T1000 (cell line): ENCODE data around the gene TIAM1.

ENCODE experiments used
- DNase-seq: peaks from one replicate; lab custom pipeline; 2025; ENCODE audit warnings: mixed read lengths; lab: John Stamatoyannopoulos, UW

TIAM1 gene

DNA sequence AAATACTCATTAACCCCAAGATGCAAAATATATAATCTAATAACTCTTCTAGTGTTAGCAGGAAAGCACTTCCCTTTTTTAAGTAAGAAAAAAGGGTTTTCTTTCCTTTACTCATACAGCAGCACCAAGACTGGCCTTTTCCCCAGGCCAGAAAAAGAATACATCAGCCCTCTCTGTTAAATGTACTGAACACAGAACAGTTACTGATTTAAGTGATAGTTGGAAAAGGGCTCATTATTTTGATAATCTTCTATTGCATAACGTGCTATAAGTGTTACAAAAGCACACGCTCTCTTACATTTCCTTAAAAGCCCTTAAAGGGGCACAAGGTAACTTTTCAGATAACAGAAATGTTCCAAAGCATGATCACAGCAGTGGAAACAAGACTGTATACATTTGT is 142.9 kb downstream of the TIAM1 start:
- DNase-seq: no peak

DNA sequence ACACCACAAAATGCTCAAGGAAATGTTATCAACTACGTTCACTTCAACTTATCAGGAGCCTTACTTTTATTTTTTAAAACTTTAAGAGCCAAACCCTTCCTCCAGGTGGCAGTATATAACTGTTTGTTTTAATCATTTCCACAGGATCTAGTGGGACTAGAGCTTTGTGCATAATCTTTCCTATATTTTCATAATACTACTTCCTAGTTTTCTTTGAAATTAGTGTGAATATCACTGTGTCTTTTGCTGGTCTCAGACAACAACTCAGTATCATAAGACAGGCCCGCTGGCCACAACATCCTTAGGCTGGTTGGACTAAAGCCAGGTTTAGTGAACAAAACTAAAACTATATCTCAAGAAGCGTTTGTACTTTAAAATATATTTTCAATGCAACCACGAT is 145.5 kb downstream of the TIAM1 start:
- no peak for DNase-seq

- no peak for DNase-seq
Observed at GRCh38 chr21:31196724-31197123, 147.3 kb downstream of the TIAM1 start.

- DNase-seq: no peak
Observed at GRCh38 chr21:31195334-31196015, 148.6 kb downstream of the TIAM1 start.

DNA sequence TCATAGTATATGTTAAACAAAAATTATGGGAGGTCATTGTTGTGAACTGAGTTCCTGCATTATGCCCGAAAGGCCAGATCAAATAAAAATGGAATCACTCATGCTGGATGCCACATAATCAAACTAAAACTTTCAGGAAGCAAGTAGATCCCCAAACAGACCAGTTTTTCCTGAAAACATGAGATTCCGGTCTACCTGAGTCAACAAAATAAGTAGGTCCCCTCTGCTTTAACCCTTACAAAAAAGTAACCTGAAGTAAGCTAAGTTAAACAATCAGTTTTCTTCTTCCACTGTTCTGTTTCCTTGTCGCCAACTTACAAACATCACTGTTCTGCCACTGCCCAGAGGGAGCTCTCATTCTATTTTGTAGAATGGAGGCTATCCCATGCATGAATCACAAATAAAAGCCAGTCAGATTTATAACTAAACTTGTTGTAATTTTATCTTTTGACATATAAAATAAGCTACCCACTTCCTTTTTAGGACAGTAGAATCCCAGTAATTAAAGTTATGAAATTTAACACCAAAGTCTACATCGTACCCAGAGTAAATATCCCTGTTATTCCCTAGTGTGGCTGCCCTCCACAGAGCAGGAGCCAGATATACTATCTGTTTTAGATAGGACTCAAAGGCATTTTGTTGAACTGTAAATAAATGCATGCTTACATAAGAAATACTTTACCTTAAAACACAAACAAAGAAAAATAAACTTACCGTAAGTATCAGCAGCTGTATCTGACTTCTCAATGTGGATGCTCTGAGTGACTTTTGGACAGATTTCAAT is 149.4 kb downstream of the TIAM1 start:
- DNase-seq: no peak

- DNase-seq: no peak
Observed at GRCh38 chr21:31193761-31194160, 150.3 kb downstream of the TIAM1 start.

GRCh38 chr21:31191553-31191952 is 152.5 kb downstream of the TIAM1 start:
- no peak for DNase-seq

GRCh38 chr21:31190516-31190915 is 153.5 kb downstream of the TIAM1 start:
- no peak for DNase-seq

DNA sequence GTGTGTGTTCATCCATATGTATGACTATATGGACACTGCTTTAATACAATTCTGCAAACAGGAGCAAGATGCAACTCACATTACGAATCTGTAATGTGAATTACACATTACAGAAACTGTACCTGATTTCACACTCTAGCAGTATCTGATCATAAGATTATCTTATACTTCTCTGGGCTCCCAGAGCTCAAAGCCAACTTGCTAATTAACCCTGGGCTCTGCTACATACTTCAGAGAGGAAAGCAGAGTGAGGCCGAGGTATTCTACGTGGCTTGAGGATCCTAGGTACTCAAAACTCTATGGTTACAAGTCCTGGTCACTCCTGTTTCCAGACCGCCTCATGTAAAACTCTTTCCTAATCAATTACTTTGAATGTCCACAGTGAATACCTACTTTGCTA is 156.6 kb downstream of the TIAM1 start:
- DNase-seq: no peak

GRCh38 chr21:31186916-31187315 is 157.1 kb downstream of the TIAM1 start:
- no peak for DNase-seq

GRCh38 chr21:31185663-31186062 is 158.4 kb downstream of the TIAM1 start:
- no peak for DNase-seq

GRCh38 chr21:31184876-31185275 is 159.2 kb downstream of the TIAM1 start:
- DNase-seq: no peak

- no peak for DNase-seq
Observed at GRCh38 chr21:31184459-31184858, 159.6 kb downstream of the TIAM1 start.

- no peak for DNase-seq
Observed at GRCh38 chr21:31182231-31183140, 161.6 kb downstream of the TIAM1 start.

DNA sequence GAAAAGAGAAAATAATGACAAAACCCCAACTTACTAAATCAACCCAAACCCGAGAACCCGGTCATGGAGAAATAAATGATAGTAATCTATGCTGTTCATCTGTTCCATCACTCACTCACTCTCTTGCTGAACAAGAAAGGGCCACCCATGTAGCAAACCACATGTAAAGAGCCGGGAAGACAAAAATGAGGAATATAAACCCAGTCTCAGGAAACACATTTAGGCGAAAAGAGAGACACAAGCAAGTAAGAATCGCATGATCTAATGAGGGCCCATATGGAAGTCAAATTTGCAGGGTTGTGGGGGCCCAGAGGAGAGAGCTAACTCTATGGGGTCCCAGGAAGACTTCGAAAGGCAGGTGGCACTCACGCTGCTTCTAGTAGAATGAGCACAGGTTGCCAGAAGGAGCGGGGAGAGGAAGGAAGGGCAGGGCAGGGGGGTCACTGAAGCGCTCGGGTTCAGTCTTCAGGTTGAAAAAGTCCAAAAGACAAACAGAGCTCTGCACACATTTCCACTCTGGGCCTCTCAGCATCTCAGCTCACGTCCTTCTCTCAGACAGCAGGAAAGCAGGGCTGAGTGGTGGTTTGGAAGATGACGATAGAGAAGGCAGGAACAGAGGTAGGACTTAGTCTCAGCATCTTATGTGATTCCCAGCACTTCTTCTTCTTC is 162.8 kb downstream of the TIAM1 start:
- no peak for DNase-seq

- DNase-seq: no peak
Observed at GRCh38 chr21:31180256-31181081, 163.6 kb downstream of the TIAM1 start.

DNA sequence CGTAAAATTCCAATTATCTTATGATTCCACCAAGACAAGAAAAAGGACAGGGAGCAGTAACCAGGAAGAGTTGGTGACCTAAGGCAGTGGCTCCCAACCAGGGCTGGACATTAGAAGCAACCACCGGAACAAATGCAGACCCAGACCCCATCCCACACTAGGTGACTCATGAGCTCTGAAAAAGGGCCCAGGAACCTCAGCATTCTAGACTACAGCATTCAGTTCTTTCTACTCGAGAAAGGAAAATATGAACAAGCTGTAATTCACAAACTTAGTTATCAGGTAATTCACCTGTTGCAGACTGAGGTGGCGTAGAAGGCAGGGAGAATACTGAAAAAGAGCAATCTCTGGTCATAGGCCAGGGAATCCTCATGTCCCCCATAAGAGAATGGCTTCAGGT is 167.3 kb downstream of the TIAM1 start:
- no peak for DNase-seq

DNA sequence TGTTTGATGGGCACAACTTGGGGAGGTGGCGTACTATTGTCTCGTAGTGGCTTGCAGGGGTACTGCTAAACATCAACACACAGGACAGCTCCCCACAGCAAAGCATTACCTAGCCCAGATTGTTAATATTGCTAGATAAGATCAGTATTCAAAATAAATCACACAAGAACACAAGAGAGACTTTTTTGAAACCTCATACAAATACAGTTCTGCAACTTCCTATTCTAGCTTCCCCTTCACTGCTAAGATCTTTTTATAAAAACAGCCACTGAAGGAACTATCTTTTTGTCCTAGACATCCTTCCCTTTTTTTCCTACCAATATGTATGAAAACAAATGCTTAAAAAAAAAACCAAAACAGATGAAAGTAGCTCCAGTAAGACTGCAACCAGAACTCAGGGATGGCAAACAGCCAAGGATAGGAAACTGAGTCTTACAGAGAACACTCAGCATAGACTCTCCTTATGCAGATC is 167.9 kb downstream of the TIAM1 start:
- no peak for DNase-seq

GRCh38 chr21:31173881-31174555 is 170.0 kb downstream of the TIAM1 start:
- no peak for DNase-seq

- DNase-seq: no peak
Observed at GRCh38 chr21:31172328-31172727, 171.7 kb downstream of the TIAM1 start.
